Stimulated activated CD8-positive, alpha-beta memory T cell treated with anti-CD3 and anti-CD28 coated beads, Interleukin-15, amount 100 ng/mL, for 24 hours (primary cell): Measurements from ENCODE around the gene PLD1.
A peak's percentile ranks its signal among the peaks of the same experiment; 100 is the strongest.
"Not testable (repeated sequence)": the region's sequence is repeated elsewhere in the genome, so short reads cannot be mapped to it uniquely, and the experiment has no call there.

ENCODE experiments used
- DNase-seq: peaks from one replicate; pipeline ENCODE4 v3.0.0-alpha.2; 2020; ENCODE audit warnings: low read depth

PLD1 gene

GRCh38 chr3:171809861-171810628 lies at the start of gene PLD1:
Gene PLD1, minus strand, starts transcription at chr3:171810483. Its CDS starts 72,432 bp downstream, at chr3:171738051.
- DNase-seq = peak; percentile 24

GRCh38 chr3:171858770-171859169 lies 48.5 kb upstream of the PLD1 start:
- not testable (repeated sequence) for DNase-seq

GRCh38 chr3:171854649-171855305 lies 44.5 kb upstream of the PLD1 start:
- no peak for DNase-seq

GRCh38 chr3:171851660-171852058 lies 41.4 kb upstream of the PLD1 start:
- DNase-seq = no peak

GRCh38 chr3:171850960-171851659 lies 40.8 kb upstream of the PLD1 start:
- no peak for DNase-seq

- no peak for DNase-seq
These were observed 40.2 kb upstream of the PLD1 start for GRCh38 chr3:171850320-171850959.

GRCh38 chr3:171849617-171850319 lies 39.5 kb upstream of the PLD1 start:
- DNase-seq = no peak

GRCh38 chr3:171847595-171848259 lies 37.4 kb upstream of the PLD1 start:
- no peak for DNase-seq

- DNase-seq = no peak
These were observed 36.9 kb upstream of the PLD1 start for GRCh38 chr3:171847133-171847532.

GRCh38 chr3:171846597-171846996 lies 36.3 kb upstream of the PLD1 start:
- DNase-seq = no peak

- DNase-seq = no peak
These were observed 35.4 kb upstream of the PLD1 start for GRCh38 chr3:171845481-171846284.

GRCh38 chr3:171844873-171845272 lies 34.6 kb upstream of the PLD1 start:
- no peak for DNase-seq

- no peak for DNase-seq
These were observed 32.7 kb upstream of the PLD1 start, which contains the start of gene TMEM212 for GRCh38 chr3:171842864-171843518. Gene TMEM212, plus strand, starts transcription at chr3:171843349. Its CDS starts 35 bp downstream, at chr3:171843384.

- DNase-seq = no peak
These were observed 31.3 kb upstream of the PLD1 start for GRCh38 chr3:171841620-171842000.

- DNase-seq = no peak
These were observed 30.7 kb upstream of the PLD1 start for GRCh38 chr3:171840811-171841619.

GRCh38 chr3:171840445-171840810 lies 30.1 kb upstream of the PLD1 start:
- no peak for DNase-seq

- no peak for DNase-seq
These were observed 29.0 kb upstream of the PLD1 start for GRCh38 chr3:171839270-171839669.

GRCh38 chr3:171838218-171838720 lies 28.0 kb upstream of the PLD1 start:
- DNase-seq = no peak

GRCh38 chr3:171837698-171838097 lies 27.4 kb upstream of the PLD1 start:
- no peak for DNase-seq
